Neutrophil (primary cell): ENCODE measurements around the gene ESYT1.

Source experiments
- H3K27ac ChIP-seq: fragments of 200-600 bp; sonication (generic); 2 replicates; pipeline ENCODE4 v1.5.1; 2016; ENCODE audit warnings: mild to moderate bottlenecking, moderate library complexity
- H3K27me3 ChIP-seq: fragments of 200-600 bp; sonication (generic); 2 replicates; pipeline ENCODE4 v1.6.0; 2016; ENCODE audit warnings: mild to moderate bottlenecking
- H3K36me3 ChIP-seq: fragments of 200-600 bp; sonication (generic); 2 replicates; pipeline ENCODE4 v1.5.1; 2017
- H3K4me1 ChIP-seq, 2 experiments: fragments of 200-600 bp in 1 of 2; sonication (generic) in 1 of 2; 1 replicate in 1 of 2; 2 replicates in 1 of 2; pipeline versions ENCODE4 v1.5.1 to v1.6.1; 2013 to 2016; ENCODE audit warnings: low read depth in 1 of 2, low read length in 1 of 2, mild to moderate bottlenecking in 1 of 2, moderate library complexity in 1 of 2; ENCODE audit not compliant: control insufficient read depth in 1 of 2, insufficient read depth in 1 of 2
- H3K4me3 ChIP-seq, 2 experiments: fragments of 200-600 bp in 1 of 2; sonication (generic) in 1 of 2; 1 replicate in 1 of 2; 2 replicates in 1 of 2; pipeline ENCODE4 v1.5.1; 2013 to 2016; ENCODE audit warnings: low read depth in 1 of 2, low read length in 1 of 2, mild to moderate bottlenecking in 1 of 2, moderate library complexity in 1 of 2
- H3K9me3 ChIP-seq: fragments of 200-600 bp; sonication (generic); 2 replicates; pipeline ENCODE4 v1.5.1; 2016
- CTCF ChIP-seq: fragments of 200-600 bp; sonication (generic); IDR thresholded peaks from 2 replicates; pipeline ENCODE4 v1.5.1; 2016; ENCODE audit warnings: antibody characterized with exemption

ESYT1 gene

GRCh38 chr12:56101045-56101444, 27.0 kb upstream of the ESYT1 start:
- no peak for TF ChIP-seq CTCF
- H3K27ac ChIP-seq = no peak overlapping the region

GRCh38 chr12:56102683-56103065, 25.4 kb upstream of the ESYT1 start:
- Histone ChIP-seq H3K4me1 (peaks cover 16 to 21% of the 10 kb centered on the region in 2 experiments), H3K9me3 (no peaks in the 10 kb centered on the region), H3K36me3 (peaks cover 3% of the 10 kb centered on the region), H3K27me3 (peaks cover 3% of the 10 kb centered on the region), H3K4me3 (no peak overlapping the region), H3K27ac (no peak overlapping the region)
- no peak for TF ChIP-seq CTCF

More at GRCh38 chr12:56101045-56101444, 27.0 kb upstream of the ESYT1 start:
- H3K36me3 ChIP-seq = no peaks in the 10 kb centered on the region
- peaks cover 16 to 21% of the 10 kb centered on the region in 2 experiments for H3K4me1 ChIP-seq
- peaks cover 19% of the 10 kb centered on the region for H3K27me3 ChIP-seq
- H3K4me3 ChIP-seq = no peak overlapping the region
- no peaks in the 10 kb centered on the region for H3K9me3 ChIP-seq

- H3K4me3 ChIP-seq = peak overlapping the region; percentile 73 to 93
- peaks cover 16 to 21% of the 10 kb centered on the region in 2 experiments for H3K4me1 ChIP-seq
- peak overlapping the region; percentile 83 for H3K27ac ChIP-seq
- TF ChIP-seq CTCF = no peak
- H3K36me3 ChIP-seq = peaks cover 3% of the 10 kb centered on the region
- H3K9me3 ChIP-seq = no peaks in the 10 kb centered on the region
- no peaks in the 10 kb centered on the region for H3K27me3 ChIP-seq
Observed at GRCh38 chr12:56103066-56103711, 24.9 kb upstream of the ESYT1 start.

- TF ChIP-seq CTCF = no peak
- H3K4me3 ChIP-seq = peak overlapping the region; percentile 73 to 93
Observed at GRCh38 chr12:56103823-56104108, 24.3 kb upstream of the ESYT1 start.

GRCh38 chr12:56104109-56104814, 23.8 kb upstream of the ESYT1 start, which contains the start of gene PA2G4:
TSS of gene PA2G4 (plus strand) at chr12:56104559. CDS start at chr12:56104738, 179 bp downstream.
- Histone ChIP-seq H3K4me1 (peaks cover 16 to 21% of the 10 kb centered on the region in 2 experiments), H3K27me3 (no peaks in the 10 kb centered on the region), H3K4me3 (peak within 1 kb of the TSS; percentile 73 to 93), H3K36me3 (peaks cover 10% of the 10 kb centered on the region), H3K9me3 (no peaks in the 10 kb centered on the region), H3K27ac (peak within 1 kb of the TSS; percentile 83)
- peak; percentile 51 for TF ChIP-seq CTCF

More at GRCh38 chr12:56103823-56104108, 24.3 kb upstream of the ESYT1 start:
- peaks cover 8% of the 10 kb centered on the region for H3K36me3 ChIP-seq
- peak overlapping the region; percentile 83 for H3K27ac ChIP-seq
- H3K27me3 ChIP-seq = no peaks in the 10 kb centered on the region
- peaks cover 16 to 21% of the 10 kb centered on the region in 2 experiments for H3K4me1 ChIP-seq
- H3K9me3 ChIP-seq = no peaks in the 10 kb centered on the region
